Hindlimb muscle (tissue), 1 donor: ENCODE results near the gene TSN. TPM values are rescaled to one million over a fixed set of nuclear protein-coding genes. Genes with fewer than 3 reads are reported as not detected.
"Not testable (repeated sequence)": the region's sequence is repeated elsewhere in the genome, so short reads cannot be mapped to it uniquely, and the experiment has no call there.

ENCODE experiments used
- DNase-seq: peaks from one replicate; pipeline ENCODE4 v3.0.0-alpha.2; 2013
- polyA plus RNA-seq: library from polyadenylated mRNA; unstranded; fragments of 120-200 nt; gene quantifications from one replicate; pipeline ENCODE4 v1.2.1, GENCODE V29; 2013; ENCODE audit not compliant: insufficient read length

TSN gene
- polyA plus RNA-seq, 1 donor, result 44.2 TPM

DNA sequence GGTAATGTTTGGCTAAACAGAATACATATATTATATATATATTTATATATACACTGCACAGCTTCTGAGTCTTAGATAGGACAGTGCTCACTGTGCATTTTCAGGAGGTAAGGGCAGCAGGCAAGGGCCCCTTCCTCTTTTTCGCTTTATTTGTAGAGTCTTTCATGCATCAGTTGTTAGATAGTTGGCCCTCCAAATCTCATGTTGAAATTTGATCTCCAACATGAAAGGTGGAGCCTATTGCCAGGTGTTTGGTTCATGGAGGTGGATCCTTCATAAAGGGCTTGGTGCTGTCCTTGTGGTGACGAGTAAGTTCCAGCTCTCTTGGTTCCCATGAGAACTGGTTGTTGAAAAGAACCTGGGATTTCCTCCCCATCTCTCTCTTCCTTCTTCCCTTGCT, 48.1 kb downstream of the TSN start:
- DNase-seq, result no peak

DNA sequence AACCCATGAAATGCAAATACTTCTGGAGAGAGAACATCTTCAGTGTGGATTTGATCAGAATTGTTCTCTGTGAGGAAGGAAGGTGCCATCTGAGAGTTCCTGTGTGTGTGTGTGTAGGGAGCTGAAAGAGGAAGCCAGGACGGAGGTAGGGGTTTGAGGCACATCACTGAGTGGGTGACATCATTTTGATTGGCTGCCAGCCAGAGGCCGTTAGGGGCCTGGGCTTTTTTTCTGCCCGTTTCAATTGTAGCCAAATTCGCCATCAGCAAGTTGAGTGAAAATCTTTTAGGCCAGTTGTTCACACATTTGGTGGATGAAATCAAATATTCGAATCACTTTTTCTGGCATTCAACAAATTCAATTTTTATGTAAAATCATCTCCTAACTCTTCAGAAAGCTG, 48.9 kb downstream of the TSN start:
- DNase-seq, result no peak

DNA sequence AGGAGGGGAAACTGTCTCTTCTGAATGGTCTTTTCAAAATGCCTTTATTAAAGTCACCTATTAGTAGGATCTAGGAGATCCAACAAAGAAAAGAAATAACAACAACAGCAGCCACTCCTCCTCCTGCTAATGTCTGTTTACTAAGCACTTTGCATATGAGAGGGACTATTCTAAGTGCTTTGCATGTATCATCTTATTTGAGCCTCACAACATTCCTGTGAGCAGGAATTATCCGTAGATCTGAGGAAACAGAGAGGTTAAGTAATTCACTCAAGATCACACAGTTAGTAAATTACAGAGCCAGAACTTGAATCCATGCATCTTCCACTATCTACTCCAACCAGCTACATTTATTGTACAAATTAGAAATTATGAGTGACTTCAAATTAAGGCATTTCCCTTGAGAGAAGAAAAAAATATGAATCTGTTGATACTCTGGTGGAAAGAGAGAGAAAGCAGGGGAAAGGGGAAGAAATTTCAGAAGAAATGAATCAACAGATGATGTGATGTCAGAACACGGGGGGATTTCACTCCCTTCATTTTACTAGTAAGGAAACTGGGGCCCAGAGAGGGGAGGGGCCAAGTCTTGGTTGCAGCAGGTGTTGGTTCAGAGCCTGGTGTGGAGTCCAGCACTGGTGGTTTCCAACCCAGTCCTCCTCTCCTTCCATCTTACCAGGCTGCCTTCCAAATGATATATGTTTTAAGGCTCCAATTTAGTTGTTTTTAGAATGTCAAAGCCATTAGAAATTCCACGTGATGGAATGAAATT, 49.7 kb downstream of the TSN start:
- no peak for DNase-seq

DNA sequence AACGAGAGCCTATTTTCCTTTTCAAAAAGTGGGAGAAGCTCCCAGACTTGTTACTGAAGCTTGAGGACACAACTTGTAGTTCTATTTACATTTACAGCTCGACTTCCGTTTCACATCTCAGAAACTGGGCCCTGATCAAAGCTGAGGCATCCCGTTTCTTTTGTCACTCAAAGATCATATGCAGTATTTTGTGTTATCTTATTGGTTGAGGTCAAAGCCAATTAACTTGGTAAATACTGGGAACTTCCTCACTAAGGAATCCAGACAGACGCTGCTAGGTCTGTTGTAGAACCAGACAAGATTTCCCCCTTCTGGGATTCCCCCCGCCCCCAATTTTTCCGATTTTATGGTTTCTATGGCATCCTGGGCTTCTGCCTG, 50.3 kb downstream of the TSN start:
- no peak for DNase-seq

DNA sequence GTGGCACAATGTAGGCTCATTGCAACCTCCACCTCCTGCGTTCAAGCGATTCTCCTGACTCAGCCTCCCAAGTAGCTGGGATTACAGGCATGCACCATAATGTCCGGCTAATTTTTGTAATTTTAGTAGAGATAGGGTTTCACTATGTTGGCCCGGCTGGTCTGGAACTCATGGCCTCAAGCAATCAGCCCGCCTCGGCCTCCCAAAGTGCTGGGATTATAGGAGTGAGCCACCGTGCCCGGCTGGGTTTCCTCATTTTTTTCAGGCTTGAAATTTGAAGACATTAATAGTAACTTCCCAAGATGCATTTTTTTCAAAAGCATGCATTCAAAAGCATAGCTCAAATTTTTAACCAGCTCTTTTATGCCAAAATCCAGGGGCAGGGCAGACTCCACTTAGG, 52.3 kb downstream of the TSN start:
- not testable (repeated sequence) for DNase-seq

DNA sequence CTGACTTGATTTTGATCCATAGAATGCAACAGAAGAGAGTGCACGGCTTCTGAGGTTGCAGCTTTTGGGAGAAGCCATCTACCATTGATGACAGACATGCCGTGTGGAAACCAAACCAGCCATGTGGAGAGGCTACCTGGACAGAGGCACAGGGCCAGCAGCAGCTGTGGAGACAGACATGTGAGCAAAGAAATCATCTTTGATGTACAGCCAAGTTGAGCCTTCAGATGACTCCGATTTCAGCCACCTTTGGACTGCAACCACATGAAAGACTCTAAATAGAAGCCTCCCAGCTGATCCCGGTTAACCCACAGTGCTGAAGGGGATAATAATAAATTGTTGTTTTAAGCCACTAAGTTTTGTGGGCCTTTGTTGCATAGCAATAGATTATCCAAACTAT, 54.2 kb downstream of the TSN start:
- no peak for DNase-seq

DNA sequence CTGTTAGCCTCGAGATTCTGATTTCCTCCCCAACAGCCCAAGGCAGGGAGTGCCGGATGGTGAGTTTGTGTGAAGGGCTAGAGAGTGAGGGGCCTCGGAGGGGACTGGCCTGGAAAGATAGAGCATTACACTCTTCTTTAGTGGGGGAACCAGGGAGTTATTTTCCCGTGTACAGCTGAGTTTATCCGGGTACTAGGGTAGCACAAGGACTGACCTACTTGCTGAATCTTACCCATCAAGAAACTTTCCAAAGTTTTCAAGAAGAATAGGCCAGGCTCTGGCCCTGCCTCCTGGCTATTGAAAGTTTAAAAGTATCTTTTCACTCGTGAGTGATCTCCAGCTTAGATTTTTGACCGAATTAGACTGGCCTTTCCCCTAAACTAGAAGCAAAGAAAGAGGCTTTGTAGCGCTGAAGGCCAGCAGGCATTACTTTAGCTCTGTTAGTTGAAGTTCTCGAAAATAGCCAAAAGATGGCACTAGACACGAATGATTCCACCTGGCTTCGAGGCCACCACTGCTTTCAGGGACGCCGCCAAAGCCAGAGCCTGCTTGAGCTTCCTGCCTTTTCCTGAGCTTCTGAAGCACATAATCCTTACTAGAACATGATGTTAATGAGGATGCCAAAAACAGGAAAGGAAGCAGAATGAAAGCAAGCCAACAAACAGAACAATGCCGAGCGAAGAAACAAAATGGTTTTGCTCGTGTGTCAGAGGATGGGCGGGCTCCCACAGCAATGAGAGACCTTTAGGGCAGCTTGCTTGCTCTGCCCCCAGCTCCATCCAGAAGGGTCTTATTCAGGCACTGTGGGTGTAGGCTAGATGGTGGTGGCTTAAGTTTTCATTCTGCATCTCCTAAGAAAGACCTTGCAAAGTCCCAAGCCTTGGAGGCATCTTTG, 55.8 kb downstream of the TSN start:
- peak; percentile 86 for DNase-seq

DNA sequence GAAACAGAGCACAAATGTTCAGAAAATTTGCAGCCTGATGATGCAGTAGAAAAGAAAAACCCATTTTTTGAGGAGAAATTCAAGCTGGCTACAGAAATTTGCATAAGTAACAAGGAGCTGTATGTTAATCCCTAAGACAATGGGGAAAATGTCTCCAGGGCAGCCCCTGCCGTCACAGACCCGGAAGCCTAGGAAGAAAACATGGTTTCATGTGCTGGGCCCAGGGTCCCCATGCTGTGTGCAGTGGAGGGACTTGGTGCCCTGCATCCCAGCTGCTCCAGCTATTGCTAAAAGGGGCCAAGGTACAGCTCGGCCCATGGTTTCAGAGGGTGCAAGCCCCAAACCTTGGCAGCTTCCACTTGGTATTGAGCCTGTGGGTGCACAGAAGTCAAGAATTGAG, 57.6 kb downstream of the TSN start:
- DNase-seq, result not testable (repeated sequence)

DNA sequence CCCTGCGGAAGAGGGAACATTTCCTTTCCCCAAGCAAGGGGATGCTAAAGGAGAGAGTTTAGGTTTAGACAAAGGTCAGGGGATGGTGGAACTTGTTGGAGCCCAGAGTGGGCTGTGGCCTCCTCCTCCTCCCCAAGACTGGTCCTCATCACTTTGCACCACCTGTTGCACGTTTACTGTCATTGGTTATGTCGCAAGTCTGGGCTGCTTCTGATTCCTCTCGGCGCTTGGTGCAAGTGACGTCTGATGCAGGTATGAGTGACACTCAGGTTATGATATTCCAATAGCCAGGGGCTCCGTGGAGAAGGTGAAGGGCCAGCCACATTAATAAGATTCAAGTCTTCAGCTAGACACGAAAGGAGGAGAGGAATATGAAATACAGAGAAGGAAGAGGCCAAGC, 59.8 kb downstream of the TSN start:
- DNase-seq, result no peak

DNA sequence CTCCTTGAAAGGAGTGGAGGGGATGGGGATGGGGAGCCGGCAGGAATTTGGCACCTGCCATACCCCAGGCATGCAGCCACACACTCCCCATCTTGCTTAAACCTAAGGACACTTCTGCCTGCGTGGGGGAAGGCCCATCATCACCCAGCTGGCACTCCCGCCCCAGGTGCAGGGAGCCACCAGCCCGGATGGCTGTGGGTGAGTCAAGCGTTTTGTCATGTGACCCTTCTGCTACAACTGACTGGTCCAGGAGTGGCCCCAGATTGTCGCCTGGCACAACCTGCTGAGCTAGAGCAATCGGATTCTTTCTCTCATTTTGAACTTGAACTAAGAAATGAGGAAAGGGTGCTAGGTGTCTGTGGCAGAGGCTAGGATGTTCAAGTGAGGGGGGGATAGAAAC, 61.3 kb downstream of the TSN start:
- no peak for DNase-seq

DNA sequence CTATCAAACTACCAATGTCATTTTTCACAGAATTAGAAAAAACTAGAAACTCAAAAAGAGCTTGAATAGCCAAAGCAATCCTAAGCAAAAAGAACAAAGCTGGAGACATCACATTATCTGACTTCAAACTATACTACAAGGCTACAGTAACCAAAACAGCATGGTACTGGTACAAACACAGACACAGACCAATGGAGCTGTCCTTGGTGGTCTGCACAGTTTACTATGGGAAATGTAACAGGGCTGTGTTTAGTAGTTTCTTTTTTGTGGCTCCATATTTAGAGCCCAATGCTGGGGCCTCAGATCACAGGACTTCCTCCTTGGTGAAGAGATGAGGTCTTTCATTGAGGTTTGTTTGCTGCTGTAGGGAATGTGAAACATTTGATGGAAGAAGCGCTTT, 61.9 kb downstream of the TSN start:
- not testable (repeated sequence) for DNase-seq

Other genes starting within 250 kb of the TSN start
- not detected for gene RNU4ATAC, start 224.8 kb upstream of the TSN start, polyA plus RNA-seq
- 69.7 TPM for gene CLASP1, start 106.2 kb upstream of the TSN start, polyA plus RNA-seq
- 50.4 TPM for gene NIFK, start 18.8 kb upstream of the TSN start, polyA plus RNA-seq